ENCODE measurements around the gene ZFP3. TPM values are rescaled to one million over a fixed set of nuclear protein-coding genes. Genes with fewer than 3 reads are reported as not detected.

ZFP3 gene
- polyA plus RNA-seq, 2 of the 4 experiments (the other 2 are of a cell fraction) = 1.7 to 4.8 TPM

DNA sequence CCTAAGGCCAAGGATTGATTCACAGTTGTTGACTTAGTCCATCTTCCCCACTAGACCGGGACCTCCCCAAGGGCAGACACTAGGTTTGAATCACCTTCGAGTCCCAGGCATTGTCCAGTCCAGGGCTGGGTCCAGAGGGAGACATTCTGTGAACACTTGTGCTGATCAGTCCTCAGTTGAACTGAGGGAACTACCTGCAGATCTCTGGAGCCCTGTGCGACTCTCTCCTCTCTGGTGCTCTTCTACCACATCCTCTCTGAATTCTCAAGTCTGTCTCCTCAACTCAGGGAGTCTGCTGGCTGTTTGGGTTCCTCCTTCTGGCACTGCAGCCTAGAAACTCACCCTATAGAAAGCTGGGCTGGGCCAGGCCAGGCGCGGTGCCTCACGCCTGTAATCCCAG, 22.6 kb downstream of the ZFP3 start:
- Histone ChIP-seq H3K4me1 (no peaks in the 10 kb centered on the region), H3K27ac (no peak overlapping the region), H3K4me2 (no peak overlapping the region), H3K4me3 (no peak overlapping the region), H3K9me3 (peaks cover 95% of the 10 kb centered on the region)
- CTCF ChIA-PET = no interaction called here
- DNase-seq (ENCODE audit: low read depth in 1 of 2, low spot score in 1 of 2) (no peak), FAIRE-seq (no peak), ATAC-seq (peak; percentile 29 to 30; a peak in 2 of 6 replicates)
- 39% methylated on average over 6 of the region's 6 CpGs for WGBS (ENCODE audit: missing lambda C conversion rate)
- TF ChIP-seq TP53 (CRISPR knock-in tag; IDR thresholded peaks at IDR 0.05) (no peak), CEBPB (IDR thresholded peaks at IDR 0.05) (no peak), POLR2A (IDR thresholded peaks at IDR 0.05; ENCODE audit: low read length) (no peak), EHF (CRISPR knock-in tag; IDR thresholded peaks at IDR 0.05) (no peak), POLR2AphosphoS2 (conservative IDR thresholded peaks at IDR 0.05; ENCODE audit: low read length) (no peak), NR3C1 (IDR thresholded peaks at IDR 0.05) (no peak), ZSCAN20 (CRISPR knock-in tag; IDR thresholded peaks at IDR 0.05) (no peak), HDAC2 (IDR thresholded peaks at IDR 0.05) (no peak), USF2 (IDR thresholded peaks at IDR 0.05) (no peak), NPAS2 (CRISPR knock-in tag; IDR thresholded peaks at IDR 0.05; ENCODE audit: borderline replicate concordance) (no peak)
- POLR2A ChIA-PET = no interaction called here

GRCh38 chr17:5110816-5111215, 32.5 kb downstream of the ZFP3 start:
- peak overlapping the region; percentile 53 for H3K4me3 ChIP-seq
- no peak for FAIRE-seq
- H3K4me2 ChIP-seq = peak overlapping the region; percentile 80
- CTCF ChIA-PET = interaction anchor here (1.2 to 2.8 kb wide), 4 partner anchors 8 to 109 kb away, joined by 3 to 7 read pairs (median 4); no protein-coding TSS in a partner anchor
- no peak for ATAC-seq
- WGBS (ENCODE audit: missing lambda C conversion rate) = 97% methylated on average over 8 of the region's 8 CpGs
- TF ChIP-seq, protein P1, sequence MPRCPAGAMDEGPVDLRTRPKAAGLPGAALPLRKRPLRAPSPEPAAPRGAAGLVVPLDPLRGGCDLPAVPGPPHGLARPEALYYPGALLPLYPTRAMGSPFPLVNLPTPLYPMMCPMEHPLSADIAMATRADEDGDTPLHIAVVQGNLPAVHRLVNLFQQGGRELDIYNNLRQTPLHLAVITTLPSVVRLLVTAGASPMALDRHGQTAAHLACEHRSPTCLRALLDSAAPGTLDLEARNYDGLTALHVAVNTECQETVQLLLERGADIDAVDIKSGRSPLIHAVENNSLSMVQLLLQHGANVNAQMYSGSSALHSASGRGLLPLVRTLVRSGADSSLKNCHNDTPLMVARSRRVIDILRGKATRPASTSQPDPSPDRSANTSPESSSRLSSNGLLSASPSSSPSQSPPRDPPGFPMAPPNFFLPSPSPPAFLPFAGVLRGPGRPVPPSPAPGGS (IDR thresholded peaks at IDR 0.05) = no peak
- TF ChIP-seq ESRRA (IDR thresholded peaks at IDR 0.05; ENCODE audit: borderline replicate concordance, low read length) (no peak), RARB (CRISPR knock-in tag; IDR thresholded peaks at IDR 0.05) (no peak), POLR2A (IDR thresholded peaks at IDR 0.05; ENCODE audit: low read length) (no peak), EP300 (IDR thresholded peaks at IDR 0.05) (no peak), SMC3 (IDR thresholded peaks at IDR 0.05) (no peak), NFE2L2 (conservative IDR thresholded peaks at IDR 0.05; ENCODE audit: low read length) (no peak), JUN (IDR thresholded peaks at IDR 0.05) (no peak), HMGXB4 (CRISPR knock-in tag; IDR thresholded peaks at IDR 0.05; ENCODE audit: borderline replicate concordance) (no peak), MAFK (IDR thresholded peaks at IDR 0.05; ENCODE audit: partially characterized antibody) (no peak), FOSB (CRISPR knock-in tag; IDR thresholded peaks at IDR 0.05) (no peak), MYC (IDR thresholded peaks at IDR 0.05; ENCODE audit: borderline replicate concordance, low read length) (no peak), CHD2 (IDR thresholded peaks at IDR 0.05; ENCODE audit: low read length, partially characterized antibody) (no peak), CEBPB (IDR thresholded peaks at IDR 0.05) (no peak), NPAS2 (CRISPR knock-in tag; IDR thresholded peaks at IDR 0.05; ENCODE audit: borderline replicate concordance) (no peak), SREBF2 (IDR thresholded peaks at IDR 0.05) (no peak), KDM1A (IDR thresholded peaks at IDR 0.05; ENCODE audit: low read depth) (no peak), BHLHE40 (IDR thresholded peaks at IDR 0.05; ENCODE audit: low read depth, low read length) (no peak), HOXA7 (CRISPR knock-in tag; IDR thresholded peaks at IDR 0.05) (no peak)
- TF ChIP-seq, protein P2, sequence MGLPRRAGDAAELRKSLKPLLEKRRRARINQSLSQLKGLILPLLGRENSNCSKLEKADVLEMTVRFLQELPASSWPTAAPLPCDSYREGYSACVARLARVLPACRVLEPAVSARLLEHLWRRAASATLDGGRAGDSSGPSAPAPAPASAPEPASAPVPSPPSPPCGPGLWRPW (IDR thresholded peaks at IDR 0.05) = no peak
- POLR2A ChIA-PET = interaction anchor here (0.6 to 1.1 kb wide), 2 partner anchors 52 to 81 kb away, joined by 3 to 4 read pairs; partner anchors contain the start of gene ZNF594
- no peak overlapping the region; a peak in 1 of 6 replicates for H3K27ac ChIP-seq
- no peaks in the 10 kb centered on the region for H3K4me1 ChIP-seq
- no peak for DNase-seq (ENCODE audit: low read depth in 1 of 2, low spot score in 1 of 2)
- H3K9me3 ChIP-seq = peaks cover 85% of the 10 kb centered on the region
